T-helper 2 cell treated with Interferon-gamma antibody and Interleukin-4, amounts not matched to agents 100 ng/mL and 5 ng/mL, for 36 hours (primary cell): ENCODE measurements around the gene GATAD2A. TPM values are rescaled to one million over a fixed set of nuclear protein-coding genes. Genes with fewer than 3 reads are reported as not detected.
"Not testable (repeated sequence)": the region's sequence is repeated elsewhere in the genome, so short reads cannot be mapped to it uniquely, and the experiment has no call there.

ENCODE experiments used
- intact Hi-C: fragments of 100-400 bp; cut with micrococcal nuclease; formaldehyde crosslinking; loops from one replicate; pipeline ENCODE4 v1.15.1; 2023
- total RNA-seq: library from RNA; stranded (reverse); gene quantifications from 2 replicates; pipeline ENCODE4 v1.2.3, GENCODE V29; 2022

Gene GATAD2A
- total RNA-seq, 1 donor from 2014 or later: 123 TPM

DNA sequence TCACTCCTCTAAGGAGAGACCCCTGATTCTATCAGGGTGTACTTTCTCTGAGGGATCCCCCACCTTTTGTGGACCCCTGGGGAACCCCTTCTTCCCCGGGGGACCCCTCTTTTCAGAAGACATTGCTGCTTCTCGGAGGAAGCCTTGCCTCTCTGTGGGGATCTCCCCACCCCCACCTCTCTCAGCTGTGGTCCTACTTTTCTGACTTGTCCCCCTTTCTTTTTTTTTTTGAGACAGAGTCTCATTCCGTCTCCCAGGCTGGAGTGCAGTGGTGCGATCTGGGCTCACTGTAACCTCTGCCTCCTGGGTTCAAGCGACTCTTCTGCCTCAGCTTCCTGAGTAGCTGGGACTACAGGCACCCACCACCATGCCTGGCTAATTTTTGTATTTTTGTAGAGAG is 18.4 kb upstream of the GATAD2A start:
- intact Hi-C loops: loop anchor here (5.0 kb wide), 1 partner anchor 75 kb away; no protein-coding TSS in a partner anchor

GRCh38 chr19:19388568-19389555 is 16.6 kb upstream of the GATAD2A start:
- intact Hi-C loops: loop anchor here (5.0 kb wide), 1 partner anchor 73 kb away; no protein-coding TSS in a partner anchor

DNA sequence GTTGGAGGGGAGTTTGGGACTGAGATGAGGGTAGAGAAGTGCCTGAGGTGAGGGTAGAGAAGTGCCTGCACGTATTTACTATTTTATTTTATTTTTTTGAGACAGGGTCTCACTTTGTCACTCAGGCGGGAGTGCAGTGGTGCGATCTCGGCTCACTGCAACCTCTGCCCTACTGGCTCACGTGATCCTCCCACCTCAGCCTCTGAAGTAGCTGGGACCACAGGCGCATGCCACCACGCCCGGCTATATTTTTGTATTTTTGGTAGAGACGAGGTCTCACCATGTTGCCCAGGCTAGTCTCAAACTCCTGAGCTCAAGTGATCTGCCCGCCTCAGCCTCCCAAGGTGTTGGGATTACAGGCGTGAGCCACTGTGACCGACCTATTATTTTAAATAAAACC is 15.8 kb upstream of the GATAD2A start:
- intact Hi-C loops: loop anchor here (5.0 kb wide), 1 partner anchor 73 kb away; no protein-coding TSS in a partner anchor

DNA sequence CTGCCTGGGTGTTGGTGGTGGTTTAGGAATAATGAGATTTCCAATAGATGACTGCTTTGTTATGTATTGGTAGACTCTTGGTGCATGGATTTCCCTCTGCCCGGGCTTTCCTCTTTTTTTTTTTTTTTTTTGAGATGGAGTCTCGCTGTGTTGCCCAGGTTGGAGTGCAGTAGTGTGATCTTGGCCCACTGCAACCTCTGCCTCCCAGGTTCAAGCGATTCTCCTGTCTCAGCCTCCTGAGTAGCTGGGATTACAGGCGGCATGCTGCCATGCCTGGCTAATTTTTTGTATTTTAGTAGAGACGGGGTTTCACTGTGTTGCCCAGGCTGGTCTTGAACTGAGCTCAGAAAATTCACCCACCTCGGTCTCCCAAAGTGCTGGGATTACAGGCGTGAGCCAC is 11.1 kb upstream of the GATAD2A start:
- intact Hi-C loops: not testable (repeated sequence)

DNA sequence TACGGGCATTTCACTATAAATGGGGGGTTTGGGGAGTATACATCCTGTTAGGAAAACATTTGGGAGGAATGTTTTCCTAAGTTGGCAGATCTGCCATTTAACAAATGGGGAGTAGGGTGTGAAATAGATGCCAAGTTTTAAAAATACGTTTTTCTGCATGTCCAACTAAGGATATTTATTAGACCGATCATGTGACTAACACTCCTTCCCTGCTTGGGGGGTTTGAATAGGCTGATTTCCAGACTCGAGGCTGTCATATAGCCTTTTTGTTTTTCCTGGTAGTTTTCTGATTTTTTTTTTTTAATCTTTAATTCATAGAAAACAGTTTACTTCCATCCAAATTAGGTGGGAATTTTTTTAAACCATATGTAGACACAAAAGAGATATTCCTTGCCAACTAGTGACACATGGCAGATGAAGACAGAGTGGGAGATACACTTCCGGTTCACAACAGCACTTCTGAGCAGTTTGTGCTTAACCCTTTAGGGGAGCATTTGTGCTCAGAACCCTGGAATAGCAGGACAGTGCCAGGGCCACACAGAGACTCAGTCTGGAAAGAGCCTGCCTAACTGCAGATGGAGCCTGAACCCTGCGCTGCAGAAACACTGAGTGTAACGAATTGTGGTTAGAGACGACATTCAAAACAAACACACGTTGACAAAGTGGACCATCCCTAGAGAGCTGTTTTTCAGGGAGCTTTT is 5.6 kb upstream of the GATAD2A start:
- intact Hi-C loops: loop anchor here (10.0 kb wide), 1 partner anchor 365 kb away; the partner anchor contains the start of genes ARMC6 and SUGP2

GRCh38 chr19:19402656-19403372 is 2.7 kb upstream of the GATAD2A start:
- intact Hi-C loops: loop anchor here (10.0 kb wide), 1 partner anchor 368 kb away; the partner anchor contains the start of genes ARMC6 and SUGP2

GRCh38 chr19:19403373-19403901 is 2.0 kb upstream of the GATAD2A start:
- intact Hi-C loops: loop anchor here (10.0 kb wide), 1 partner anchor 369 kb away; the partner anchor contains the start of genes ARMC6 and SUGP2

- intact Hi-C loops: loop anchor here (1.0 to 10.0 kb wide), 6 partner anchors 21 to 371 kb away; partner anchors contain the start of genes ARMC6, BORCS8, RFXANK and SUGP2
Observed at GRCh38 chr19:19405971-19406877, 749 bp downstream of the GATAD2A start.

DNA sequence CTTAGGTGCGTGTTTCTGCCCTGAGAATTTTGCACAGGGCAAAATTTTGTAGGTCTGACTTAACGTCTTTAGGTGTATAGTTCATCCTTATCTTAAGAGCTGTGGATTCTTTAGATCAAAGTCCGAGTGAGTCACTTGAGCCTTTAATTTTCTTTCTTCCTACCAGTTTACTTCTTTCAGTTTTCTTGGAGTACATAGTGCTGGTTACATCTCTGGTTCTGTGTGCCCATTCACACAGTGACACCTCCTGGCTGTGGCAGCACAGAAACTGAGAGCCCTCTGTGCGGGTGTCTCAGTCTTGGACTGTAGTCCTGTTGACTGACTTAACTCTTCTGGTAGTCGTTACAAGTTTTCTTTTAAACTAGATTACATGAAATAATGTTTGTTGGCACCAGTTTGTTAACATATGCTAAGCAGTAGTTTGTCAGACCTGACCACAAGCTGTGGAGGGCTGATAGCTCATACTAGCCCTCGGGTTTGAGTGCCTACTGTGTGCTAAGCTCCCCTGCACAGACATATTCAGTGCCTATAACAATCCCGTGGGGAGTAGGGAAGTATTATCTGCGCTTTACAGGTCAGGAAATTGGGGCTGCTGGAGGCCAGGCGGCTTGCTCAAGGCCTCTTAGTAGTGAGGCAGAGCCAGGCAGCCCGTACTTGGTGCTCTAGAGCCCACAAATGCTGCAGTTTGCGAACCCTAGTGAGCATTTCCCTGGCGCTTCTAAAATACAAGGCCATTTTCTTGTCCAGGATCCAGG is 1.6 kb downstream of the GATAD2A start:
- intact Hi-C loops: loop anchor here (1.0 to 10.0 kb wide), 4 partner anchors 42 to 372 kb away; partner anchors contain the start of genes ARMC6, BORCS8, RFXANK and SUGP2

DNA sequence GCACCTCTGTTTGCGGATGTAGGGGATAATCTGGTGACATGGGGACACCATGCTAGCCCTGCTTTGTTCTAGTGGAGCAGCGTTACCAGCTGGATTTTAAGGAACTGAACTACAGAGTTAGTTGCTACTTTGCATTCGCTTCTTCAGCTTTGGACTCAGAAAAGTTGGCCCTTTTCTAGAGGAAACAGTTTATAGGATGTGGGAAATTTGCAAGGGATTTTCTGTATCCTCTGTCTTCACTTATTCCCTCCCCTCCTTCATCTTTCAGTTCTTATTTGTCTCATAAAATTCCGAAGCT is 2.1 kb downstream of the GATAD2A start:
- intact Hi-C loops: loop anchor here (2.0 to 10.0 kb wide), 3 partner anchors 43 to 373 kb away; partner anchors contain the start of genes ARMC6, BORCS8, RFXANK and SUGP2

GRCh38 chr19:19409205-19409604 is 3.7 kb downstream of the GATAD2A start:
- intact Hi-C loops: loop anchor here (5.0 to 10.0 kb wide), 2 partner anchors 217 to 374 kb away; partner anchors contain the start of genes ARMC6, BORCS8, RFXANK and SUGP2

- intact Hi-C loops: loop anchor here (5.0 to 10.0 kb wide), 2 partner anchors 217 to 375 kb away; partner anchors contain the start of genes ARMC6, BORCS8, RFXANK and SUGP2
Observed at GRCh38 chr19:19409631-19410030, 4.2 kb downstream of the GATAD2A start.

- intact Hi-C loops: no loop called here
Observed at GRCh38 chr19:19410553-19411550, 5.4 kb downstream of the GATAD2A start.

- intact Hi-C loops: no loop called here
Observed at GRCh38 chr19:19416280-19416679, 10.8 kb downstream of the GATAD2A start.

DNA sequence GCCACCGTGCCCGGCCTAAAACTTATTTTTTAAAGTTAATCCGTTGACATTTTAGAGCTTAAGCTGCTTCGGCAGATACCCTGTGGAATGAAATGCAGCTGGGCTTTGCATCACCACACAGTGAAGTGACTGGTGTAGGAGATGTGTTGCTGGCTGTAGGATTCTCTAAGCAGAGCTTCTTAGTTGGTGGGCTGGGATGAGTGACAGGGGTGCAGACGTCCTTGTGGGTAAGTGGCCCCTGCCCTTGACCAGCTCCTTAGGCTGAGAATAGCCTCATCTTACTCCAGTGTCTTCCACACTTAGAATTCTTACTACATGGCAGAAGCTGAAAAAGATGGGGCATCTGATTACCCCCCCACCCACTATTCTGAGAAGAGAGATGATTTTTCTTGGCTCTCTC is 11.6 kb downstream of the GATAD2A start:
- intact Hi-C loops: no loop called here

- intact Hi-C loops: no loop called here
Observed at GRCh38 chr19:19417628-19418245, 12.3 kb downstream of the GATAD2A start.
